Thoracic aorta (tissue), 2 donors: ENCODE results near the gene AFF1. TPM values are rescaled to one million over a fixed set of nuclear protein-coding genes. Genes with fewer than 3 reads are reported as not detected.

ENCODE experiments used
- ATAC-seq: fragments of 150-250 bp; one replicate; pipeline ENCODE4 v1.8.0; 2017; ENCODE audit warnings: low read depth; ENCODE audit not compliant: insufficient number of reproducible peaks, low FRiP score
- DNase-seq: peaks from one replicate; pipeline ENCODE4 v3.0.0-alpha.2; 2020; ENCODE audit warnings: low spot score
- H3K27ac ChIP-seq, 2 donors: fragments of 200-600 bp; sonication (generic); 1 replicate in 1 of 2; 2 replicates in 1 of 2; pipeline ENCODE4 v1.5.1; 2016; ENCODE audit warnings: mild to moderate bottlenecking in 2 of 2, moderate library complexity in 2 of 2
- H3K27me3 ChIP-seq: fragments of 200-600 bp; sonication (generic); replicated peaks from 2 replicates; pipeline ENCODE4 v1.6.0; 2016; ENCODE audit warnings: mild to moderate bottlenecking; ENCODE audit not compliant: insufficient read depth
- H3K36me3 ChIP-seq: fragments of 200-600 bp; sonication (generic); one replicate; pipeline ENCODE4 v1.5.1; 2016
- H3K4me1 ChIP-seq, 2 donors: fragments of 200-600 bp; sonication (generic); 1 replicate in 1 of 2; 2 replicates in 1 of 2; pipeline versions ENCODE4 v1.5.1 to v1.6.0; 2016; ENCODE audit warnings: low read depth in 2 of 2, mild to moderate bottlenecking in 1 of 2; ENCODE audit not compliant: control insufficient read depth in 1 of 2
- H3K4me3 ChIP-seq: fragments of 200-600 bp; sonication (generic); 2 replicates; pipeline ENCODE4 v1.5.1; 2016; ENCODE audit warnings: mild to moderate bottlenecking
- H3K9me3 ChIP-seq: fragments of 200-600 bp; sonication (generic); 2 replicates; pipeline ENCODE4 v1.5.1; 2016
- CTCF ChIP-seq: fragments of 200-600 bp; sonication (generic); IDR thresholded peaks from one replicate; pipeline ENCODE4 v1.5.1; 2019; ENCODE audit warnings: antibody characterized with exemption
- total RNA-seq, 2 donors: library from RNA; depleted of rRNA; stranded (reverse); fragments of >200 nt; gene quantifications; one replicate each; pipeline versions ENCODE4 v1.1.0 to v1.2.3, GENCODE V29; 2016

Gene AFF1
- total RNA-seq, 2 donors from 2014 or later: 51.9 to 93.2 TPM

GRCh38 chr4:86963697-86964096 lies 28.9 kb downstream of the AFF1 start:
- no peaks in the 10 kb centered on the region for H3K27me3 ChIP-seq
- peaks cover 17 to 19% of the 10 kb centered on the region in 2 donors for H3K4me1 ChIP-seq
- H3K27ac ChIP-seq: no peak overlapping the region
- no peak for ATAC-seq
- H3K4me3 ChIP-seq: no peak overlapping the region
- no peaks in the 10 kb centered on the region for H3K9me3 ChIP-seq
- DNase-seq: no peak
- H3K36me3 ChIP-seq: no peaks in the 10 kb centered on the region
- no peak for TF ChIP-seq CTCF

- no peak overlapping the region for H3K27ac ChIP-seq
- H3K27me3 ChIP-seq: no peaks in the 10 kb centered on the region
- H3K36me3 ChIP-seq: no peaks in the 10 kb centered on the region
- H3K9me3 ChIP-seq: no peaks in the 10 kb centered on the region
- no peak overlapping the region for H3K4me3 ChIP-seq
- no peak for DNase-seq
- peaks cover 12 to 15% of the 10 kb centered on the region in 2 donors for H3K4me1 ChIP-seq
- ATAC-seq: no peak
- no peak for TF ChIP-seq CTCF
These were observed 30.5 kb downstream of the AFF1 start for GRCh38 chr4:86965019-86965976.

- H3K27ac ChIP-seq: no peak overlapping the region
- ATAC-seq: no peak
- no peak for TF ChIP-seq CTCF
These were observed 32.3 kb downstream of the AFF1 start for GRCh38 chr4:86967073-86967472.

GRCh38 chr4:86967798-86968197 lies 33.0 kb downstream of the AFF1 start:
- Histone ChIP-seq H3K9me3 (no peaks in the 10 kb centered on the region), H3K27me3 (no peaks in the 10 kb centered on the region), H3K36me3 (no peaks in the 10 kb centered on the region), H3K4me1 (peaks cover 3 to 10% of the 10 kb centered on the region in 2 donors), H3K4me3 (no peak overlapping the region), H3K27ac (no peak overlapping the region)
- no peak for DNase-seq
- no peak for TF ChIP-seq CTCF
- no peak for ATAC-seq

More at GRCh38 chr4:86967073-86967472, 32.3 kb downstream of the AFF1 start:
- H3K4me3 ChIP-seq: no peak overlapping the region
- H3K4me1 ChIP-seq: peaks cover 3 to 7% of the 10 kb centered on the region in 2 donors
- DNase-seq: no peak
- H3K9me3 ChIP-seq: no peaks in the 10 kb centered on the region
- no peaks in the 10 kb centered on the region for H3K27me3 ChIP-seq
- H3K36me3 ChIP-seq: no peaks in the 10 kb centered on the region

GRCh38 chr4:86968547-86968946 lies 33.7 kb downstream of the AFF1 start:
- ATAC-seq: no peak
- Histone ChIP-seq H3K27ac (no peak overlapping the region), H3K4me1 (peaks cover 3 to 12% of the 10 kb centered on the region in 2 donors), H3K4me3 (no peak overlapping the region), H3K27me3 (no peaks in the 10 kb centered on the region), H3K36me3 (no peaks in the 10 kb centered on the region), H3K9me3 (no peaks in the 10 kb centered on the region)
- no peak for TF ChIP-seq CTCF
- no peak for DNase-seq
